ENCODE data around the gene EEFSEC.

GRCh38 chr3:128423525-128424147 is 270.4 kb downstream of the EEFSEC start:
- TF ChIP-seq POLR2AphosphoS5 (IDR thresholded peaks at IDR 0.05) (no peak), CTCF (IDR thresholded peaks at IDR 0.05; ENCODE audit: poor library complexity, severe bottlenecking) (no peak), TAF1 (IDR thresholded peaks at IDR 0.05; ENCODE audit: low read depth) (no peak), EZH2 (IDR thresholded peaks at IDR 0.05; ENCODE audit: borderline replicate concordance, insufficient read depth, low read length, poor library complexity, severe bottlenecking) (no peak), EP300 (conservative IDR thresholded peaks at IDR 0.05; ENCODE audit: poor library complexity, severe bottlenecking) (no peak), RAD21 (conservative IDR thresholded peaks at IDR 0.05) (no peak)

Data from neural cell (in vitro differentiated cells).